Measurements from ENCODE around the gene CDK5RAP3.
A peak's percentile ranks its signal among the peaks of the same experiment; 100 is the strongest.

CDK5RAP3 gene

DNA sequence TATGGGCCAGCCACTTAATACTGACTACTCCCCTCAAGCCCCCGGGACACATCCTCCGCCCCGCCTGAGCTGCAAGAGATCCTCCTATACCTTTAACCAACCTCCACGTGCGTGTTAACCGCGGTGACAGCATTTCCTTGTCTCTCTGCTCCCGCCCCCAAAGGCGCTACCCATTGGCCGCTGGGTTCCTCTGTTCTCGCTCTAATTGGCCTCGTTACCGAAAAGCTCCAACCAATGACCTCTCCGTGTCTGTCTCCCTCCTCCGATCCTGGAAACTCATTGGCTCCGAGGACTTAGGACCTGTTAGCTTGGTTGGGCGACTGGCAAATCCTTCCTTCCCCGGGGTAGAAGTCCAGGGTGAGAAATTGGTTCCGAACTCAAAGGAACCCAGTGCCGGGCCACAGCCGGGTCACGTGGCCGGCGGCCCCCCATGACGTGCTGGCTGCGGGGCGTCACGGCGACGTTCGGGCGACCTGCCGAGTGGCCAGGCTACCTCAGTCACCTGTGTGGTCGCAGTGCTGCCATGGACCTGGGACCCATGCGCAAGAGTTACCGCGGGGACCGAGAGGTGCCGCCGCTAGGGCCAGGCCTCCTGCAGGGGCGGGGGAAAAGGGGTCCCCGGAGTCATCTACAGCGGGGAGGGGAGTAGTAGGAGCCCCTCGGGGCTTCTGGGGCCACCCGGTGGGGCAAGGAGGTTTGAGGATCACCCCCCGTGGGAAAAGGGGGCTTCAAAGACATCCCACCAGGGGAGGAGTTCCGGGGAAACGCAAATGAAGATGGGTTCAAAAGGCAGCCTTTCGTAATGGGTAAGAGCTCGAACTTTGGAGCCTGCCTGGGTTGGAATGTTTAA is 29.4 kb upstream of the CDK5RAP3 start, which contains the start of gene PNPO (continued):
- TF ChIP-seq ZNF626 (tag by site-specific recombination; IDR thresholded peaks at IDR 0.05), result no peak
- peak; percentile 23; the same call in 1 of the 2 replicates for TF ChIP-seq KLF8 (tag by site-specific recombination; IDR thresholded peaks at IDR 0.05)
- TF ChIP-seq, protein P1, sequence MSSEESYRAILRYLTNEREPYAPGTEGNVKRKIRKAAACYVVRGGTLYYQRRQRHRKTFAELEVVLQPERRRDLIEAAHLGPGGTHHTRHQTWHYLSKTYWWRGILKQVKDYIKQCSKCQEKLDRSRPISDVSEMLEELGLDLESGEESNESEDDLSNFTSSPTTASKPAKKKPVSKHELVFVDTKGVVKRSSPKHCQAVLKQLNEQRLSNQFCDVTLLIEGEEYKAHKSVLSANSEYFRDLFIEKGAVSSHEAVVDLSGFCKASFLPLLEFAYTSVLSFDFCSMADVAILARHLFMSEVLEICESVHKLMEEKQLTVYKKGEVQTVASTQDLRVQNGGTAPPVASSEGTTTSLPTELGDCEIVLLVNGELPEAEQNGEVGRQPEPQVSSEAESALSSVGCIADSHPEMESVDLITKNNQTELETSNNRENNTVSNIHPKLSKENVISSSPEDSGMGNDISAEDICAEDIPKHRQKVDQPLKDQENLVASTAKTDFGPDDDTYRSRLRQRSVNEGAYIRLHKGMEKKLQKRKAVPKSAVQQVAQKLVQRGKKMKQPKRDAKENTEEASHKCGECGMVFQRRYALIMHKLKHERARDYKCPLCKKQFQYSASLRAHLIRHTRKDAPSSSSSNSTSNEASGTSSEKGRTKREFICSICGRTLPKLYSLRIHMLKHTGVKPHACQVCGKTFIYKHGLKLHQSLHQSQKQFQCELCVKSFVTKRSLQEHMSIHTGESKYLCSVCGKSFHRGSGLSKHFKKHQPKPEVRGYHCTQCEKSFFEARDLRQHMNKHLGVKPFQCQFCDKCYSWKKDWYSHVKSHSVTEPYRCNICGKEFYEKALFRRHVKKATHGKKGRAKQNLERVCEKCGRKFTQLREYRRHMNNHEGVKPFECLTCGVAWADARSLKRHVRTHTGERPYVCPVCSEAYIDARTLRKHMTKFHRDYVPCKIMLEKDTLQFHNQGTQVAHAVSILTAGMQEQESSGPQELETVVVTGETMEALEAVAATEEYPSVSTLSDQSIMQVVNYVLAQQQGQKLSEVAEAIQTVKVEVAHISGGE (tag by site-specific recombination; conservative IDR thresholded peaks at IDR 0.05; ENCODE audit: low read depth), result peak; percentile 94
- no peak for TF ChIP-seq ZNF792 (tag by site-specific recombination; IDR thresholded peaks at IDR 0.05)
- TF ChIP-seq MYNN (tag by site-specific recombination; IDR thresholded peaks at IDR 0.05; ENCODE audit: borderline replicate concordance), result no peak
- TF ChIP-seq, protein P2, sequence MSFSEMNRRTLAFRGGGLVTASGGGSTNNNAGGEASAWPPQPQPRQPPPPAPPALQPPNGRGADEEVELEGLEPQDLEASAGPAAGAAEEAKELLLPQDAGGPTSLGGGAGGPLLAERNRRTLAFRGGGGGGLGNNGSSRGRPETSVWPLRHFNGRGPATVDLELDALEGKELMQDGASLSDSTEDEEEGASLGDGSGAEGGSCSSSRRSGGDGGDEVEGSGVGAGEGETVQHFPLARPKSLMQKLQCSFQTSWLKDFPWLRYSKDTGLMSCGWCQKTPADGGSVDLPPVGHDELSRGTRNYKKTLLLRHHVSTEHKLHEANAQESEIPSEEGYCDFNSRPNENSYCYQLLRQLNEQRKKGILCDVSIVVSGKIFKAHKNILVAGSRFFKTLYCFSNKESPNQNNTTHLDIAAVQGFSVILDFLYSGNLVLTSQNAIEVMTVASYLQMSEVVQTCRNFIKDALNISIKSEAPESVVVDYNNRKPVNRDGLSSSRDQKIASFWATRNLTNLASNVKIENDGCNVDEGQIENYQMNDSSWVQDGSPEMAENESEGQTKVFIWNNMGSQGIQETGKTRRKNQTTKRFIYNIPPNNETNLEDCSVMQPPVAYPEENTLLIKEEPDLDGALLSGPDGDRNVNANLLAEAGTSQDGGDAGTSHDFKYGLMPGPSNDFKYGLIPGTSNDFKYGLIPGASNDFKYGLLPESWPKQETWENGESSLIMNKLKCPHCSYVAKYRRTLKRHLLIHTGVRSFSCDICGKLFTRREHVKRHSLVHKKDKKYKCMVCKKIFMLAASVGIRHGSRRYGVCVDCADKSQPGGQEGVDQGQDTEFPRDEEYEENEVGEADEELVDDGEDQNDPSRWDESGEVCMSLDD (tag by site-specific recombination; IDR thresholded peaks at IDR 0.05), result peak; percentile 88
- peak; percentile 18; the same call in 1 of the 2 replicates for TF ChIP-seq ZNF324 (tag by site-specific recombination; IDR thresholded peaks at IDR 0.05)
- no peak for TF ChIP-seq ZNF426 (tag by site-specific recombination; IDR thresholded peaks at IDR 0.05)
- no peak for TF ChIP-seq ZNF571 (tag by site-specific recombination; IDR thresholded peaks at IDR 0.05)
- peak; percentile 60; the same call in 1 of the 2 replicates for TF ChIP-seq ZNF266 (tag by site-specific recombination; IDR thresholded peaks at IDR 0.05; ENCODE audit: low read depth)
- TF ChIP-seq ZNF174 (tag by site-specific recombination; IDR thresholded peaks at IDR 0.05), result no peak
- no peak for TF ChIP-seq ZNF560 (tag by site-specific recombination; IDR thresholded peaks at IDR 0.05; ENCODE audit: borderline replicate concordance)
- TF ChIP-seq HIC1 (tag by site-specific recombination; IDR thresholded peaks at IDR 0.05), result peak; percentile 28; the same call in 1 of the 2 replicates
- TF ChIP-seq ZFP41 (tag by site-specific recombination; IDR thresholded peaks at IDR 0.05; ENCODE audit: borderline replicate concordance), result no peak
- TF ChIP-seq ZNF132 (tag by site-specific recombination; IDR thresholded peaks at IDR 0.05; ENCODE audit: borderline replicate concordance), result no peak
- no peak for TF ChIP-seq OVOL3 (tag by site-specific recombination; IDR thresholded peaks at IDR 0.05)
- no peak for TF ChIP-seq ZNF112 (tag by site-specific recombination; IDR thresholded peaks at IDR 0.05)
- no peak for TF ChIP-seq ZNF510 (tag by site-specific recombination; IDR thresholded peaks at IDR 0.05; ENCODE audit: insufficient replicate concordance)
- no peak for TF ChIP-seq TCF7L2 (IDR thresholded peaks at IDR 0.05; ENCODE audit: borderline replicate concordance, low read depth, low read length)
- TF ChIP-seq SCRT2 (tag by site-specific recombination; IDR thresholded peaks at IDR 0.05), result peak; percentile 99
- TF ChIP-seq ZNF76 (tag by site-specific recombination; IDR thresholded peaks at IDR 0.05; ENCODE audit: borderline replicate concordance, low read depth), result no peak
- no peak for TF ChIP-seq ZNF830 (tag by site-specific recombination; IDR thresholded peaks at IDR 0.05; ENCODE audit: low read depth)
- TF ChIP-seq PRDM10 (tag by site-specific recombination; IDR thresholded peaks at IDR 0.05), result peak; percentile 86
- peak; percentile 63 for TF ChIP-seq ZBTB48 (tag by site-specific recombination; IDR thresholded peaks at IDR 0.05)
- TF ChIP-seq SP7 (tag by site-specific recombination; IDR thresholded peaks at IDR 0.05), result 0 out of 2 replicates have a peak, but pooled peaks have one; percentile 51
- no peak for TF ChIP-seq EGR2 (tag by site-specific recombination; IDR thresholded peaks at IDR 0.05; ENCODE audit: low read depth)
- no peak for TF ChIP-seq ZNF10 (tag by site-specific recombination; IDR thresholded peaks at IDR 0.05)
